HG03066 (cell line): ENCODE results near the gene PLD1.
A peak's percentile ranks its signal among the peaks of the same experiment; 100 is the strongest.
"Not testable (repeated sequence)": the region's sequence is repeated elsewhere in the genome, so short reads cannot be mapped to it uniquely, and the experiment has no call there.

Experiments used
- ATAC-seq: cut with Tn5 transposase; IDR thresholded peaks from one replicate; pipeline ENCODE4 v1.9.1; 2021; ENCODE audit warnings: low read depth; ENCODE audit not compliant: unreplicated experiment

Gene PLD1, protein sequence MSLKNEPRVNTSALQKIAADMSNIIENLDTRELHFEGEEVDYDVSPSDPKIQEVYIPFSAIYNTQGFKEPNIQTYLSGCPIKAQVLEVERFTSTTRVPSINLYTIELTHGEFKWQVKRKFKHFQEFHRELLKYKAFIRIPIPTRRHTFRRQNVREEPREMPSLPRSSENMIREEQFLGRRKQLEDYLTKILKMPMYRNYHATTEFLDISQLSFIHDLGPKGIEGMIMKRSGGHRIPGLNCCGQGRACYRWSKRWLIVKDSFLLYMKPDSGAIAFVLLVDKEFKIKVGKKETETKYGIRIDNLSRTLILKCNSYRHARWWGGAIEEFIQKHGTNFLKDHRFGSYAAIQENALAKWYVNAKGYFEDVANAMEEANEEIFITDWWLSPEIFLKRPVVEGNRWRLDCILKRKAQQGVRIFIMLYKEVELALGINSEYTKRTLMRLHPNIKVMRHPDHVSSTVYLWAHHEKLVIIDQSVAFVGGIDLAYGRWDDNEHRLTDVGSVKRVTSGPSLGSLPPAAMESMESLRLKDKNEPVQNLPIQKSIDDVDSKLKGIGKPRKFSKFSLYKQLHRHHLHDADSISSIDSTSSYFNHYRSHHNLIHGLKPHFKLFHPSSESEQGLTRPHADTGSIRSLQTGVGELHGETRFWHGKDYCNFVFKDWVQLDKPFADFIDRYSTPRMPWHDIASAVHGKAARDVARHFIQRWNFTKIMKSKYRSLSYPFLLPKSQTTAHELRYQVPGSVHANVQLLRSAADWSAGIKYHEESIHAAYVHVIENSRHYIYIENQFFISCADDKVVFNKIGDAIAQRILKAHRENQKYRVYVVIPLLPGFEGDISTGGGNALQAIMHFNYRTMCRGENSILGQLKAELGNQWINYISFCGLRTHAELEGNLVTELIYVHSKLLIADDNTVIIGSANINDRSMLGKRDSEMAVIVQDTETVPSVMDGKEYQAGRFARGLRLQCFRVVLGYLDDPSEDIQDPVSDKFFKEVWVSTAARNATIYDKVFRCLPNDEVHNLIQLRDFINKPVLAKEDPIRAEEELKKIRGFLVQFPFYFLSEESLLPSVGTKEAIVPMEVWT

DNA sequence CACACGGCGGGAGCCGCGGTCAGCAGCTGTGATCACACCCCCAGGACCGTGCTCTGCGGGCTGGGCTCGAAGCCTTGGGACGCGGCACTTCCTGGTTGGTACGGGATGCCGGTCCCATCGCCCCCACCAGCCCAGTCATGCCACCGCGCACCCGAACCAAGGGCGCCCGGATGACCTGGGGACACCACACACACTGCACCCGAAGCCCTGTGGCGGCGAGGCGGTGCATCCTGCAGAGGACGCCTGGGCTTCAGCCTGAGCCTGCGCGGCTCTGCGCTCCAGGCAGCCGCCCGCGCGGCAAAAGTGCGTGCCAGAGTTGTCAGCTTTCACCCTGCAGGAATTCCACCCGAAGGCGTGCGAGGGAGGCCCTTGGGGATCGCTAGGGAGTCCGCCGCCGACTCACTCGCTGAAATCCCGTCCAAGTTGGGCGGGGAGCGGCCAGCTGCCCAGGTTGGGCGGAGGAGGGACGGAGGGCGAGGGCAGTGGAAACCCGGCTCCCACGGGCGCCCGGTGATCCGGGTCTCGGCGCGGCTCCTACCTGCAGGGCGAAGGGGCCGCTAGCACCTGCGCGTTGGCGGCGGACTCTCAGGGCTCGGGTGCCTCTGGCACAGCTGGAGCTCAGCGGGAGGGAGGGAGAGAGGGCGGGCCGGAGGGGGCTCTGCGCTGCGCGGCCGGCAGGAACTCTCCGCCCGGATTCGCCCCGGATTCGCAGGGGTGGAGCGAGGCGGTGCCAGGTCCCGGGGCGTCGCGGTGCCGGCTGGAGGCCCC, at the start of gene PLD1:
Gene PLD1, minus strand, starts transcription at position 623 of the 768 bp plus-strand sequence. CDS start 72,432 bp downstream, outside the sequence.
- peak; percentile 55 for ATAC-seq

DNA sequence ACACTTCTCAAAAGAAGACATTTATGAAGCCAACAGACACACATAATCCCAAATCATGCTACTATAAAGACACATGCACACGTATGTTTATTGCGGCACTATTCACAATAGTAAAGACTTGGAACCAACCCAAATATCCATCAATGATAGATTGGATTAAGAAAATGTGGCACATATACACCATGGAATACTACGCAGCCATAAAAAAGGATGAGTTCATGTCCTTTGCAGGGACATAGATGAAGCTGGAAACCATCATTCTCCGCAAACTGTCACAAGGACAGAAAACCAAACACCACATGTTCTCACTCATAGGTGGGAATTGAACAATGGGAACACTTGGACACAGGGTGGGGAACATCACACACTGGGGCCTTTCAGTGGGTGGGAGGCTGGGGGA, 48.5 kb upstream of the PLD1 start:
- not testable (repeated sequence) for ATAC-seq

DNA sequence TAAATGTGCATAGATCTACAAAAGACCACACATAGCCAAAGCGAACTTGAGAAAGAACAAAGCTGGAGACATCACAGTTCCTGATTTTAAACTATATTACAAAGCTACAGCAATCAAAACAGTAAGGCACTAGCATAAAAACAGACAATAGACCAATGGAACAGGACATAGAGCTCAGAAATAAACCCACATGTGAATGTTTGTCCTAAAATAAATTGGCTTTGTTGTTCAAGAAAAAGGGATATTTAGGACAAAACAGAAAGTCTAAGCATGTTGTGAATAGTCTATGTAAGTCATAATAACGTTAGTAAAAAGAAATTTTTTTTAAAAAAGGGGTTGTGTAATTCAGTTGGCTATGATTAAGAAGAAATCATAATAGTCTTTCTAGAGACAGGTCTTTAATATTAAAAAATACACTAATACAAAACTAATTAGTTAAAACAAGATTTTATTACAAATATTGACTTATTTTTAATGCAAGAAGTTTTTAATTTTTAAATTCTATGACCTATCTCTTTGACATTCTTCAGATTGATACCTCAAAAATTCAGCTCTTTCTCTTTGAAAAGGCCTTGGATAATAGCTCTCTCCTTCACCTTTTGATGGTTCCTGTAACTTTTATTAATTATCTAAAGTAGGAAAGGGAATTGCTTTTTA, 44.5 kb upstream of the PLD1 start:
- no peak for ATAC-seq

DNA sequence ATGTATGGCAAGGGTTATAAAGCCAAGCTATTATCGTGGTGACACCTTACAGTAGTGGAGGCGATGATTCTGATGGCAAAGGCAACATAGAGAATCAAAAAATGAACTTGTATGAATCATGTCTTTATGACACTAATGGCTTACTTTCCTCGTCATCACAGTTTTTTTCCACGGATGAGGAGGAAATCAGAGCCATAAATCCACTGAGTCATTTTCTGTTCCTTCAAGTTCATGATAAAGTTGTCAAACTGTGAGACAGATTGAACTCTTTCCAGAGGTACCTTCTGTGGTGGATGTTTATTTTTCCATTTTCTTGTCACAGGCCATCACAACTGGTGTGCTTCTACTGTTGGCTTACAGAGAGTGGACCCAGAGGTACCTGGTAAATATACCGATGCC, 41.4 kb upstream of the PLD1 start:
- ATAC-seq = no peak

DNA sequence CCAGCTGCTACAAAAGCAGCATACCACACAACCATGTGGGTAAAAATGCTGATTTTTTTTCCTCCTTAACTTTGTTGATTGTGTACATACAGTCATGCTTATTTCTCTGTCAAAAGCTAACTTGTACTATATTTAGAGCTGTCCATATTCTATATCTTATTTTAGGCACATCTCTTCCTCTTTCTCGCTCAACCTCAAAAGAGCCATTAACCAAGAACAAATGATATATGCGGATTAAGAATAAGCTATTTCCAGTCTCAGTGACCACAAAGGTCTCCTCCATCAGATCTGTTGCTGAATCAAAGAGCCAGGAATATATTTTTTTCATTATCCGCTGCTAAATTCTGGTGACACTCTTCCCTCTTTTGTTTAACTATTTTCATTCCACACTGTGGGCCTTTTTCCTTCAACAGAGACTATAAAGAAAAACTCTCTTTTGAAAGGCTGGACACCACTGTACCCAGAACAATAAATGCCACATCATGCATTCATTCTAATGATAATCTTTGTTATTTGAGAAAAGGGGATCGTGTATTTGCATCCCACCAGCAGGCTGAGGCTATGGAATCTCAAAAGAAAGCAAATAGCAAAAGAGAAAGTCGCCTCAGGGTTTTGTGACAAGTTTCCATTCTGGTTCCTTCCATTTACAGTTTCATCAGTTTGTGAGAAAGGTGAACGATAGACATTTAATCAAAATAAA, 40.8 kb upstream of the PLD1 start:
- ATAC-seq = no peak

DNA sequence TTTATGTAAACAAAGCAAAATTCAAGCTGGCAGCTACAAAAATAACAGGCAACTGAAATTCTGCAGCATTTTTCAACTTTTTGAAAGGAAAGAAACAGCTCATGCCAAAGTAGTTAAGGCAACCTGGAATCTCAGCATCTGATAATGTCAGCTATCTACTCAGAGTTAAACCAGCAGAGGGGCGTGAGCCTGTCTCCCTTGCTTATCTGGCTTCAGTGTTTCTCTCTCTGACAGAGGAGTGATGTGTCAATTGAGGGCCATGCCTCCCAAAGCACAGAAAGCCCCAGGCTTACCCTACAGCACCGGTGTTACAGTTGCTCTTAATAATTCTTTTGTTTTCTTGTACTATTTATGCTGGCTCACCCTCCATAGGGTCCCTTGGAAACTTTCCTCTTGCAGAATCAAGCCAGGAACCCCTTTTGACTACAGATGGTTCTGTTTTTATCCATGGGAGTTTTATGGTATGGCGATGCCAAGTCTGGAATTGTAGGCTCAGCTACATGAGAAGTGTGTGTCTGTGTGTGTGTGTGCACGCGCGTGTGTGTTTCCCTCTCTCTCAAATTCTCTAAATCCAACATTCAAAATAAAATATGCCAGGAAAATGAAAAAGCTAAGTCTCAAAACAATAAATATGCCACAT, 40.2 kb upstream of the PLD1 start:
- no peak for ATAC-seq

DNA sequence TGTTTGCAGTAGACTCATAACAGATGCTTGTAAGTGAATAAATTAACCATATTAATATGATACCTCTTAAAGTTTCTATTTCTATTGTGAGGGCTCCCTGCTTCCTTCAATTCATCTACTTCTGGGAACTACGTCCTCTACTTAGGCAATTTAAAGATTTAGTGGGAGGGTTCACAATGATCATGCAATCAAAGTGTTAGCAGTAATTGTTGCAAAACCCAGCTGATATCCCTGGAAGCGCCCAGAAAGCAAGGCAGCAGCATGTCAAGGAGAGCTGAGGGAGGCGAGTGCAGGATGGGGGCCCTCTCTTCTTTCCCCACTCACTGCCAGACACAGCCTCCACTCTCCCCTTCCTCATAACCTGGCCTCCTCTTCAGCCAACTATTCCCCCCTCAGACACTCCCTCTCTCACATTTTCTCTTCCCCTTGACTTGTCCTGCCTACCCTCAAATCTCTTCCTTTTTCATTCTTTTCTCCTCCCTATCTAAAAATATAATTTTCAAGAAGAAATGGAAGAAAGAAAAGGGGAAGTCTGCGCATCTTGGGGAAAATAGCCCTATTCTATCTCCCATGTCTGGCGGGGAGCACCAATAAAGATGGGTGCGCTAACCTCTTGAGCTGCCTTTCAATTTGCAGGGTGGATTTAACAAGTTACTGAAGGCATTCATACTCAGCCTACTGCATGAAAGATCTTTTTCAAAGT, 39.5 kb upstream of the PLD1 start:
- no peak for ATAC-seq

DNA sequence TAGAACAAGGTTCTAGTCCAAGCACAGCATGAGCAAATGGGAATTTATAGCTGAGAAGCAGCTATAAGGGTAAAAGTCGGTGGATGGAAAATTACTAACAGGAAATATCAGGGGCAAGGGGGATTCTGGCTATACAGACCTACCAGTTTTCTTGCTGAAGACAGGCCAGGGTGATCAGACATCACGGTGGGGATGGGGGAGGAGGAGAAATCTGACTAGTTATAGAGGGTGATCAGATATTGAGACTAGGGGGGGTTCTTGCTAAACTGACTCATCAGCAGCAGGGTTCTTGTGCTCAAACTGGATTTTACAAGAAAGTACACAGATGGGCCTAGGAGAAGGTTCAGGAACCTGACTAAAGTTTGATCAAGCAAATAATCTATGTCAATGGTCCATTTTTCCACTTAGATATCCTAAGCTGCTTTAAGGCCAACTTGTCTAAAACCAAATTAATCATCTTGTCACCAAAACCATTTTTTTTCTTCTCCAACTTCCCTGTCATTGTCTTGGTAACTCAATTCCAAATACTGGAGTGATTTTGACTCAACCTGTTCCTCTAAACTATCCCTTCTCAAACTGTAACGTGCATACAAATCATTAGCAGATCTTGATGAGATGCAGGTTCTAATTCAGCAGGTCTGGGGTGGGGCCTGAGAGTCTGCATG, 37.4 kb upstream of the PLD1 start:
- no peak for ATAC-seq

DNA sequence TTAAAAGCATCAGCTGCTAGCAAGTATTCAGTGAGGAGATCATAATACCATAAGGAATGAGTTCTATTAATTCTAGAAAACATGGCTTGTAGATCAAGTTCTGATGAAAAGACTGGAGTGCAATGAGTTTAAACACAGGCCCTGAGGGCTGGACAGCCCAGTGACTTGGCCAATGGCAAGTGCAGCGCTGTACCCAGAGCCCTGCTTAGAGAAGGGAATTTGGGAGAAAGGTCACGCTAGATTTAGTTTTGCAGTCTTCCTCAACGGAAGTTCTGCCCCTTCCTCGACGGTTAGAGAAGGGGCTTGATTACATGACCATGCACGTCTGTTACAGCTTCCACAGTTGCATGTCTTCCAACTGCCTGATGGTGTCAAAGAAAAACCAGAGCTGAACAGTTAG, 36.9 kb upstream of the PLD1 start:
- no peak for ATAC-seq

DNA sequence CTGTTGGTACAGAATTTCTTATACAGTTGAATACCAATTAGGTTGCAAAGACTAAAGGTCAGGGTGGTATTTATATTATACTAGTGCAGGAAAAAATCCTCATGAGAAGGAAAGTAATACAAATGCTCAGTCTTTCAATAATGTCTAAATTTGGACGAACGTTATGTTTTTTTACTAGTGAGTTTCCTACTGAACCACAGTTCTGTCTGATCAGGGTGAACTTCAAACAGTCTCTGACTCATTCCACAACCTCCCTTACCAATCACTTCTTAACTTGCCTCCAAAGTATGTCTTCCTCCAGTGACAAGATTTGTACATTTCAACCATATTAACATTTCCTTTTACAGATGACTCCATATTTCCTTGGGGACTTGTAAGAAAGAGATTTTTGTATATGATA, 36.3 kb upstream of the PLD1 start:
- peak; percentile 95 for ATAC-seq

DNA sequence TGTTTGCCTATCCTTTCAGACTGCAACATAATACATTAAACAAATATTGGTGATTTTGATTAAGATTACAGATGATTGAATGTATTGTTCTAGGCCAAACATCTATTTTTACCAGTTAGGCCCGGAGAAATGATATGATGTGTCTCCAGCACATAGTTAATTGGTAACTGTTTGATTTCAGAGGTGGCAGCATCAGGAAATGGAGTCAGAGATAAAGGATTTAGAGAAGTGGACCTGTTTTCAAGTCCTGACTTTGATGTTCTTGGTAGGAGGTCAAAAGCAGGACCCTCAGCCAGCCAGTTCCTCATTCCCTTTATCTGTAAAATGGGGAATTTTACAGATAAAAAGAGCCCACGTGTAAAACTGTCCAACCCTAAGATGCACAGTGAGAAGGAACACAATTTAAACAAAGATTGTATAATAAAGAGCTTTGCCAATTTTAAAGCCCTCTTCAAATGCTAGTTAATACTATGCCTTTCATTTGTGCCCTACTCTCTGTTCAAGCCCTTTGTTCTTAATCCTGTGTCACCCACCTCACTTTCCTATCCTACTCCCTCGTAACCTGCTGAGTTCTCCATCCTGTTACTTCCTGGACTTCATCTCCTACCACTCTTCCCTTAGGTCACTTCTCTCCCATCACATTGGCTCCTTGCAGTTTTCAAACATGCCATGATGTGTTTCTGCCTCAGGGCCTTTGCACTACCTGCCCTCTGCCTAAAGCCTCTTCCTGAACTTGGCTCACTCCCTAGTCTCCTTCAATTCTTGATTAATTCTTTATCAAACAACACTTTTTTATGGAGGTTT, 35.4 kb upstream of the PLD1 start:
- ATAC-seq = no peak

DNA sequence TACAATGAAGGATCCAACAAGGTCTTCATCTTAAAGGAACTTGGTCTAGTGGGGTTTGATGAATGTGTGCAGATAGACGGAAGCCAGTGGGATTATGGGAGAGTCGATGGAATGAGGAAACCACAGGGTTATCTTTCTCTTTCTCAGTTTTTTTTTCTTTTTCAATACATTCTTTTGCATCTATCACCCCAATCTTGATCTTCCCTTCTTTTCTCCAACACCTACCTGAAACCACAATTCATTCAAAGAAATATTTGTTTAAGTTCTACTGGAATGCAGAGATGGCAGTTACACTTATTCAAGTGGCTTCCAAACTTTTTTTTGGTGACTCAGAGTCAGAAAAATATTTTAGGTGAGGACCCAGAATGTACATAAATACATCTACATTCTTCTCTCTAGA, 34.6 kb upstream of the PLD1 start:
- no peak for ATAC-seq

DNA sequence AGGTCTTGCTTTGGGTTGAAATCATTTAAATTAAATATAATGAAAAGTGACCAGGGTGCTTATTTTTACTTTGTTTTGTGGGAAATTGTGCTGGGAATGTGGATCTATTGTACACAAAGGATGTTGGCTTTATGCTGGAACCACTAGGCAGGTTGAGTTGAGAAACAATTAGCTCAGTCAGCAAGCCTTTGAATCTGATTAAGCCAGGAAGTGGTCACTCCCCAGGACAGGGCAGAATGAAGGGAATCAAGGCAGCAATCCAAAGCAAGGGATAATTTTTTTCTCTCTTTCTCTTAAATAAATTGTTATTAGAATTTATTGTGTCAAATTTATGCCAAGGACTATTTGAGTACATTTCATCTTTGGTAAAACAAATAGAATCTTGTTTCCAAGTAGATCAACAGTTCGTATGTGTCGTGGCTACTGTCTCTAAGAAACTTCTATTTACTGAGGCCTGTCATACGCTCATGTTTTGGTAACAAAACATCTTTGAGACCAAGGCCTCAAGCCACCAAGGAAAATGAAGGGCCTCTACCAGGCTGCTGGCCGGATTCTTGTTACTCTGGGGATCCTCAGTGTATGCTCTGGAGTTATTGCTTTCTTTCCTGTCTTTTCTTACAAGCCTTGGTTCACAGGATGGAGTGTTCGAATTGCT, 32.7 kb upstream of the PLD1 start, which contains the start of gene TMEM212:
Gene TMEM212, plus strand, starts transcription at position 486 of the 655 bp plus-strand sequence. Its CDS starts 35 bp downstream, at position 521.
- ATAC-seq = no peak

DNA sequence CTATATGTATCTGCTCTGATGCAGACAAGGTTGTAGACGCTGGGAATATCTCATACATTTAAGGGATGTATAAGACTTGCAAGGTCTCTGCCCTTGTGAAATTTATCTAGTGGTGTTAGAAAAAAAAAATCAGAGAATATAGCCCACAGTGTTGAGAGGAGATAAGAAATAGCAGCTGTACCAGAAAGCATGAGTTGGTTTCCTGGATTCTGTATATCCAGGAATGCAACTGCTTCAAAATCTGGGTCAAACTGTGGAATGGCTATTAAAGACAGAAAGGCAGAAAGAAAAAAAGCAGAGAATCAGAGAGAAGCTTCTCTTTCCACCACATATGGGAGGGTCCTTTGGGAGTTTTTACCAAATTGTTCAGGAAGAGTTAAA, 31.3 kb upstream of the PLD1 start:
- ATAC-seq = no peak

DNA sequence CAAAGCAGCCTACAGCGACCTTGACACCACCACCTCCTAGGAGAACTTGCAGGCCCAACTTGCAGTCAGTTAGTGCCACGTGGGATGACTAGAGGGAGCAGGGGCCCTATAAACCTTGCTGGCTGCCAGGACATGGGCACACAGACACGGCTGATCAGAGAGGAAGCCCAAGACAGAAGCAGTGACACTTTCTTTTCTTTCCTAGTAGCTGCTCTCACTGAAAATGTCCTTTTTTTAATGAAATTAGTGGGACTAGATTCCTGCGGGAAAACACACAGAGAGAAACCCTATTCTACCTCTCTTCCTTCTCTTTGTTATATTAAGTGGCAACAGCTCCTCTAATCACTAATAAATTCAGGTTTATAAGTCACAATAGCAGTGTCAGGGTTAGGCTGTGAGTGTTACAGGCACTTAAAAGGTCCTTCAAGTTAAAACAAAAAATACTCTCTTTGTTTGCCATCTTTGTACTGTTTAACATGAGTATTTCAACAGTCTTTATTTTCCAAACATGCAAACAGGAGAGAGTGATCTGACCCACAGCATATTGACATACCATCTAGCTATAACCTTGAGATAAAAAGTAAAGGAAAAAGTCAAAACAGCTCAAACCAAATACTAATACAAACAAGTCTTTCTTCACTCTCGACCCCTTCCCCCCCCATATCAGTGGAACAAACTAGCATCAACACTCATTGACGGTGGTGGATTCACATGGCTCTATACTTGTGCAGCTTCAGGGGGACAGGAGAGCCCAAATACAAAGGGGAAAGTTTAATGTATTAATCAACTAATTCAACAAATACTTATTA, 30.7 kb upstream of the PLD1 start:
- ATAC-seq = no peak

DNA sequence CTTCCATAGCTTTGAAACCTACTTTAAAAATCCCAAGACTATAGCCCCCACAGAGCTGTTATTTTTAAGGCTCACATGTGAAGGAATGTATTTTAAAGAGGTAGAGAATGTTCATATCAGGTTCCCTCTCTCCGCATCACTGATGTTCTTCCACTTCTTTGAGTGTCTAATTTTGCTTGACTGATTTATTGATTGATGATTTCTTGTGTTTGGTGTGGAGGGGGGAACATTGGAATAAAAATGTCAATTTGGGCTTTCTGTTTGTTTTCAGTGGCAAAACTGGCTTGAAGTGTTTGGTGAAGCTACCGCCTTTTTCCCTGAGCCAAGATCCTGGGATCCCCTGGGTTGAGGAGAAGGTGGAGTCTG, 30.1 kb upstream of the PLD1 start:
- no peak for ATAC-seq
